GM20000 (cell line): ENCODE data around the gene TTC8.
"Not testable (repeated sequence)": the region's sequence is repeated elsewhere in the genome, so short reads cannot be mapped to it uniquely, and the experiment has no call there.

Source experiments
- DNase-seq: peaks from one replicate; pipeline ENCODE4 v3.0.0; 2012; ENCODE audit warnings: low spot score
- TF ChIP-seq, protein P1 (sequence below): IDR thresholded peaks from 2 replicates; pipeline ENCODE4 v1.5.1; 2012; ENCODE audit warnings: mild to moderate bottlenecking, control low read depth; ENCODE audit errors: extremely low read depth, missing control alignments

The TTC8 gene

DNA sequence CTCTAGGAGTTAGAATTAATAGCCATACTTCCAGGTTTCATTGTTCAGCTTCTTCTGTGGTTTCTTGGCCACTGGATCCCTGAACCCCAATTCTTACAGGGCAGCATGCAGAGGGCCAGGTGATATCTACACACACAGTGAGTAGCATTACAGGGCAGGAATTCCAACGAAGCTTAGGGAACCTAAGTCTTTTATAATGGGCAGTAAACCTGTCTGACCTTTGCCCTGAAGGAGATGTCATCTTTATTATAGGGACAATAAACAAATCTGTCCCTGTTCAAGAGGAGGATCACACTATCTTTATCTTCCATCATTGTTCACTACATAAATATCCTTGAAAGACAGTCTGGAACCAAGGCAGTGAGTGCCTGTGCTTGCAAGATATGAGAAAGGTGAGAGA lies 20.0 kb upstream of the TTC8 start:
- no peak for DNase-seq
- TF ChIP-seq, protein P1, sequence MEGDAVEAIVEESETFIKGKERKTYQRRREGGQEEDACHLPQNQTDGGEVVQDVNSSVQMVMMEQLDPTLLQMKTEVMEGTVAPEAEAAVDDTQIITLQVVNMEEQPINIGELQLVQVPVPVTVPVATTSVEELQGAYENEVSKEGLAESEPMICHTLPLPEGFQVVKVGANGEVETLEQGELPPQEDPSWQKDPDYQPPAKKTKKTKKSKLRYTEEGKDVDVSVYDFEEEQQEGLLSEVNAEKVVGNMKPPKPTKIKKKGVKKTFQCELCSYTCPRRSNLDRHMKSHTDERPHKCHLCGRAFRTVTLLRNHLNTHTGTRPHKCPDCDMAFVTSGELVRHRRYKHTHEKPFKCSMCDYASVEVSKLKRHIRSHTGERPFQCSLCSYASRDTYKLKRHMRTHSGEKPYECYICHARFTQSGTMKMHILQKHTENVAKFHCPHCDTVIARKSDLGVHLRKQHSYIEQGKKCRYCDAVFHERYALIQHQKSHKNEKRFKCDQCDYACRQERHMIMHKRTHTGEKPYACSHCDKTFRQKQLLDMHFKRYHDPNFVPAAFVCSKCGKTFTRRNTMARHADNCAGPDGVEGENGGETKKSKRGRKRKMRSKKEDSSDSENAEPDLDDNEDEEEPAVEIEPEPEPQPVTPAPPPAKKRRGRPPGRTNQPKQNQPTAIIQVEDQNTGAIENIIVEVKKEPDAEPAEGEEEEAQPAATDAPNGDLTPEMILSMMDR: no peak

- TF ChIP-seq, protein P1: no peak
- no peak for DNase-seq
Observed at GRCh38 chr14:88808359-88808758, 16.1 kb upstream of the TTC8 start.

GRCh38 chr14:88815980-88816379 lies 8.5 kb upstream of the TTC8 start:
- TF ChIP-seq, protein P1: no peak
- DNase-seq: no peak

GRCh38 chr14:88818018-88818417 lies 6.4 kb upstream of the TTC8 start:
- TF ChIP-seq, protein P1: no peak
- DNase-seq: peak; percentile 18

- not testable (repeated sequence) for DNase-seq
Observed at GRCh38 chr14:88819674-88820073, 4.8 kb upstream of the TTC8 start.

DNA sequence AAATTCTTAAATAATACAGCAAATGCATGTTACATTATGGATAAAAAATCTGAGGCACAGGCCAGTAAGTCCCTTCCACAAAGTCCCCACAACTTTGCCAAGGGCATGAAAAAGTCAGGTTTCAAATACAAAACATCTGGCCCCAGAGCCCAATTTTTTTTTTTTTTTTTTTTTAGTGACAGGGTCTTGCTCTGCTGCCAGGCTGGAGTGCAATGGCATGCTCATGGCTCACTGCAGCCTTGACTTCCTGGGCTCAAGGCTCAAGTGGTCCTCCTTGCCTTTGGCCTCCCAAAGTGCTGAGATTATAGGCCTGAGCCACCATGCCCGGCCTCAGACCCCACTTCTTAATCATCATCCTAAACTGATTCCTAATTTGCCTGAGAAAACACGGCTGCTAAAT lies 3.1 kb upstream of the TTC8 start:
- no peak for DNase-seq
- TF ChIP-seq, protein P1: no peak

GRCh38 chr14:88821888-88822287 lies 2.6 kb upstream of the TTC8 start:
- no peak for DNase-seq
- TF ChIP-seq, protein P1: no peak

- DNase-seq: no peak
- TF ChIP-seq, protein P1: no peak
Observed at GRCh38 chr14:88823968-88824313, 510 bp upstream of the TTC8 start.
